Muscle layer of duodenum (tissue), 2 donors: ENCODE data around the gene FSD2.

Source experiments
- H3K27ac ChIP-seq: one replicate; pipeline ENCODE4 v1.7.0; 2013; ENCODE audit warnings: mild to moderate bottlenecking, low read length
- H3K27me3 ChIP-seq: one replicate; pipeline ENCODE4 v1.7.0; 2013; ENCODE audit warnings: low read depth, mild to moderate bottlenecking, control low read depth, low read length
- H3K36me3 ChIP-seq, 2 donors: one replicate each; pipeline ENCODE4 v1.7.0; 2013; ENCODE audit warnings: low read length in 2 of 2, control low read depth in 1 of 2, mild to moderate bottlenecking in 1 of 2; ENCODE audit not compliant: insufficient read depth in 2 of 2, control insufficient read depth in 1 of 2
- H3K4me1 ChIP-seq, 2 donors: one replicate each; pipeline ENCODE4 v1.7.0; 2013; ENCODE audit warnings: low read length in 2 of 2, mild to moderate bottlenecking in 2 of 2, control low read depth in 1 of 2, moderate library complexity in 1 of 2; ENCODE audit not compliant: insufficient read depth in 2 of 2, control insufficient read depth in 1 of 2
- H3K4me3 ChIP-seq, 2 donors: one replicate each; pipeline ENCODE4 v1.7.0; 2013; ENCODE audit warnings: low read length in 2 of 2, low read depth in 1 of 2, mild to moderate bottlenecking in 1 of 2
- H3K9me3 ChIP-seq, 2 donors: one replicate each; pipeline ENCODE4 v1.7.0; 2013; ENCODE audit warnings: low read length in 2 of 2, control low read depth in 1 of 2, mild to moderate bottlenecking in 1 of 2; ENCODE audit not compliant: control insufficient read depth in 1 of 2
- donor health status: healthy.

The FSD2 gene

DNA sequence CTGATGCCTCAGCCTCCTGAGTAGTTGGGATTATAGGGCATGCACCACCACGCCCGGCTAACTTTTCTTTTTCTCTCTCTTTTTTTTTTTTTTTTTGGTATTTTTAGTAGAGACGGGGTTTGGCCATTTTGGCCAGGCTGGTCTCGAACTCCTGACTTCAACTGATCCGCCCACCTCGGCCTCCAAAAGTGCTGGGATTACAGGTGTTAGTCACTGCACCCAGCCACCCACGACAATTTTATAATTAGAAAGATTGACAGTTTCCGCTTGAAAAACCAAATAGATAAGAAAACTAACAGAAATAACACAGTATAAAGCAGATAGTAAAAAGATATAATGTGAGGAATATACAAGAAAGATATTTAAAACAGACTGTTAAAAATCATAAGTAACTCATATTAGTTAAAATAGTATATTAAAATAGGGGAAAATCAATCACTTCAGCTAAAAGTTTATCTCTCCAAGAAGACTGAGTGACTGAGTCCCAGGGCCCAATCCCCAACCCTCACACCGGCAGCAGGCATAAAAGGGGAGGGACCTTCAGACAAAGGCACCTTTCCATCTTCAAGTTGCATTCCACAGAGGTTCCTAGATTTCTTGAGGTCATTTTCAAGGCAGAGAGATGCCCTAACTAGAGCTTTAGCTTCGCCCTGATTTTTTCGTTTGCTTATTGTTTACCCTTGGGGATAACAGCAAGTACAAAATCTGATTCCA, 2.2 kb upstream of the FSD2 start:
- Histone ChIP-seq H3K4me3 (no peak overlapping the region), H3K27ac (no peak overlapping the region), H3K36me3 (peaks cover 0 to 7% of the 10 kb centered on the region in 2 donors), H3K27me3 (no peaks in the 10 kb centered on the region), H3K9me3 (no peaks in the 10 kb centered on the region), H3K4me1 (peaks cover 0 to 14% of the 10 kb centered on the region in 2 donors)

DNA sequence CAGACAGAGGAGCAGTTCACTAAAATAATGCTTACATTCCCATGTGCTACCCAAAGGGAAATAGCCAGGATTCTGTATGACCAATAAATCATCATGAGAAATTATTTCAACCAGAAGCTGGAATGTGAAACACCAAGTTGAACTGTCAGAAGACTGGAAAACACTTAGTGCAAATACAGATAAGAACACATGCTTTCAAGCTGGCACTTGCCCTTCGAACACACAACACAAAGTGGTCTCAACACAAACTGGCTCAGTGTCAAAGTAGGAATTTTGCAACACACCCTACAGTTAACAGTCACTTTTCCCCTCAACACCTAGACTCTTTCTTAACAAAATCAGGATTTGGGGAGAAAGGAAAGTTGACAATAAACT, 1.3 kb downstream of the FSD2 start:
- Histone ChIP-seq H3K27ac (no peak overlapping the region), H3K4me3 (no peak overlapping the region), H3K27me3 (no peaks in the 10 kb centered on the region), H3K36me3 (no peaks in the 10 kb centered on the region), H3K9me3 (no peaks in the 10 kb centered on the region), H3K4me1 (peaks cover 0 to 4% of the 10 kb centered on the region in 2 donors)

DNA sequence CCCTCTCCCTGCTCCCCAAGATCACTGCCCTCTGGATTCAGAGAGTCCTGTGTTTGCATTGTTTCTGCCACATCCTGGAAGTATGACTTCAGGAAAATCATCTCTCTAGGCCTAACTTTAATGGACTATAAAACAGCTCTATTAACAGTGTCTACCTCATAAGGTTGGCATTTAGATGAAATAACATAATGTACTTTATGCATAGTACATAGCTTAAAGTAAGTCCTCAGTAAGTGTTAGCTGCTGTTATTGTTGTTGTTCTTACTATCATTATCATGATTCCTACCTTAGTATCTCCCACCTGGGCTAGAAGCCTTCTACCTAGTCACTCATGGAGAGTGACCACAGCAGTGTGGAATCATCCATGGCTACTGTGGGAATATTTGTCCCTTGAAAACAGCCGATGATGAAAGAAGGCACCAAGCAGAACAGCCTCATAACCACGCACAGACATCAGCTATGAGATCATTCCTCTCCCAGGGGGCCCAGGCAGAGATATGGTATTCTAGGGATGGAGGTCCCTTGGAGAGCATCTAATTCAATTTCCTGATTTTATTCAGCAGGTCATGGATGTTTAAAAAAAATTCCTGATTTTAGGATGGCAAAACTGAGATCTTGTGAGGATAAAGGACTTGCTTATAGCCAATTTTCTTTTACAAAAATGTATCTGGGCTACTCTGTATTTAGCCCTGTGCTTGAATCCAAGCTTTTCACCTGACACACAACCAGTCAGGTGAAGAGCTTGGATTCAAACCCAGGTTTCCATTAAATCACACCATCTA, 1.9 kb downstream of the FSD2 start:
- no peak overlapping the region for H3K27ac ChIP-seq
- no peaks in the 10 kb centered on the region for H3K27me3 ChIP-seq
- H3K4me1 ChIP-seq: peaks cover 0 to 2% of the 10 kb centered on the region in 2 donors
- no peaks in the 10 kb centered on the region for H3K36me3 ChIP-seq
- no peaks in the 10 kb centered on the region for H3K9me3 ChIP-seq
- H3K4me3 ChIP-seq: no peak overlapping the region

DNA sequence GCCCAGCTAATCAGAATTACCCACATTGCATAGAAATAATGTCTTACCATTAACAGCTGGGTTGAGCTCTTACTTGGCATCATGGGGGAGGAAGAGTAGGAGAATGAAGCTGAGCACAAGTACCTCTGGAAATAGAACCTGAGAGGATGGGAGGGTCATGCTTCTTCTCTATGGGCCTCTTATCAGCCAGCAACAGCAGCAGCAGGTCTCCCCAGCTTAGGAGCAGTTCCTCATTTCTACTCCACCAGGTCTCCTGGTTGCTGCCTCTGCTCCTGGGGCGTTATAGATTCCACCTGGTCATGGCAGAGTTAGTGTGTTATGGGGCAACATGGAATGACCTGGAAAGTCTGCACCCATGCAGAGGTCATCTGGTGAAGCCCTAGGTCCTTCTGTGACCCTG, 3.4 kb downstream of the FSD2 start:
- Histone ChIP-seq H3K27ac (no peak overlapping the region), H3K4me1 (no peaks in the 10 kb centered on the region), H3K36me3 (no peaks in the 10 kb centered on the region), H3K27me3 (no peaks in the 10 kb centered on the region), H3K4me3 (no peak overlapping the region), H3K9me3 (no peaks in the 10 kb centered on the region)

DNA sequence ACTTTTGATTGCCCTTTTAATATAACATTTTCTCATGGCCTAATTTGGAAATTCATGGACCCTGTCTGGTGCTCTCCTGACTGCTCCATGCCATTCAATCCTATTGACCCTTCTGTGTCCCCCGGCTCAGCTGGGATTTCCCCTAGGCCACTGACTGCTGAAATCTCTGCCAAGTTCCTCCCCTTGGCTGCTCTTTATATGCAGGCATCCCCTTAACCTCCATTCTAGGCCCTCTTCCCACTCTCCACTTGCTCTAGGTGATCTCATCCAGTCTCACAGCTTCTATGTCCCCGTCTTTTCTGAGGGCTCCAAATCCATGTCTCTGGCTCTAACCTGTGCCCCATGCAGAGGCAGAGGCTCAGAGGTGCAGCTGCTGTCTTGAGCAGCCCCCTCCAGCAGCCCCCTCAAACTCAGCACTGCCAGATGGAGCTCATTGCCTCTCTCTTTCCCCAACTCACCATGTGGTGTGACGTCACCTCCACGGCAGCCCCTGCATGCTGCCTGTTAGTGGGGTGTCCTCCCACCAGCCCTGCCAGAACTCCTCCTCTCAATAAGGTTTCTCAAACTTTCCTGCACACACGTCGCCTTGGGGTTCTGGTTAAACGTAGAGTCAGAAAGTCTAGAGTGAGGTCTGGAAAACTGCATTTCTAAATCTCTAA, 6.6 kb downstream of the FSD2 start:
- no peak overlapping the region for H3K27ac ChIP-seq
- H3K4me3 ChIP-seq: no peak overlapping the region
- H3K4me1 ChIP-seq: no peaks in the 10 kb centered on the region
- no peaks in the 10 kb centered on the region for H3K27me3 ChIP-seq
- H3K9me3 ChIP-seq: no peaks in the 10 kb centered on the region
- no peaks in the 10 kb centered on the region for H3K36me3 ChIP-seq

DNA sequence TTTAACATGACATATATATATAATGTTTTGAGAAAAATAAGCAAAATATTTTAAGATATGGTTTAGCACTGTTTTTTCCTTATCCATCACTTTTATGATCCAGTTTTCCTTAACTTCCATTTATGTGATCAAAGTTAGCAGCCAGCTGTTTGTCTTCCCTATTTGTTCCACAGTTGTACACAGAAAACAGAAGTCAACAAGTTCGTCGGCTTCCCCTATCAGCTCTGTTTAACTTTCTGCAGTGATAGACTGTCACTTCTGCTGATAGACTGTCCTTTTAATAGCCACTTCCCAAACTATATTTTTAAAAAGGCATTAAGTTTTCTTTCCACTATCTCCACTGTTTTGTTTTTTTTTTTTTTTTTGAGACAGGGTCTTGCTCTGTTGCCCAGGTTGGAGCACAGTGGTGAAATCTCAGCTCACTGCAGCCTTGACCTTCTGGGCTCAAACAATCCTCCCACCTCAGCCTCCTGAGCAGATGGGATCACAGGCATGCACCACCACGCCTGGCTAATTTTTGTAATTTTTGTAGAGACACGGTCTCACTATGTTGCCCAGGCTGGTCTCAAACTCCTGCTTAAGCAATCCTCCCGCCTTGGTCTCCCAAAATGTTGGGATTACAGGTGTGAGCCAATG, 7.2 kb downstream of the FSD2 start:
- H3K36me3 ChIP-seq: no peaks in the 10 kb centered on the region
- no peak overlapping the region for H3K27ac ChIP-seq
- no peaks in the 10 kb centered on the region for H3K9me3 ChIP-seq
- no peaks in the 10 kb centered on the region for H3K4me1 ChIP-seq
- H3K27me3 ChIP-seq: no peaks in the 10 kb centered on the region
- no peak overlapping the region for H3K4me3 ChIP-seq

DNA sequence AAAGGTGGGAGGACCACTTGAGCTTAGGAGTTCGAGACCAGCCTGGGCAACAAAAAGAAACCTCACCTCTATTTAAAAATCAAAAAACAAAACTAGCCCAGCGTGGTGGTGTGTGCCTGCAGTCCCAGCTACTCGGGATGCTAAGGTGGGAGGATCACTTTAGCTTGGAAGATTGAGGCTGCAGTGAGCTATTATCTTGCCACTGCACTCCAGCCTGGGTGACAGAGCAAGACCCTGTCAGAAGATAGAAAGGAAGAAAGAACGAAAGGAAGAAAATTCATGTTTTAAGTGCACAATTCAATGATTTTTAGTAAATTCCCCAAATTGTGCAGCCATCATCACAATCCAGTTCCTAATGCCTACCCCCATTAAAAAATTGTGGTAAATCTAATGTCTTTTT, 7.8 kb downstream of the FSD2 start:
- no peaks in the 10 kb centered on the region for H3K27me3 ChIP-seq
- H3K27ac ChIP-seq: no peak overlapping the region
- H3K4me3 ChIP-seq: no peak overlapping the region
- H3K9me3 ChIP-seq: no peaks in the 10 kb centered on the region
- no peaks in the 10 kb centered on the region for H3K36me3 ChIP-seq
- H3K4me1 ChIP-seq: no peaks in the 10 kb centered on the region

DNA sequence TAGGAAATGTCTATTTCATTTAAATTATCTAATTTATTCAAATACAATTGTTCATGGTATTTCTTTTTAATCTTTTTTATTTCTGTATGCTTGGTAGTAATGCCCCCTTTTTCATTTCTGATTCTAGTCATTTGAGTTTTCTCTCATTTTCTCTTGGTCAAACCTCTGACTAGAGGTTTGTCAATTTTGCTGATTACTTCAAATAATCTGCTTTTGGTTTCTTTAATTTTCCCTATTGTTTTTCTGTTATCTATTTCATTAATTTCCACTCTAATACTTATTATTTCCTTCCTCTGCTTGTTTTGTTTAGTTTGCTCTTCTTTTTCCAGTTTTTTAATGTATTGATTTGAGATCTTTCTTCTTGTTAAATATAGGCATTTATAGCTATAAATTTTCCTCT, 12.1 kb downstream of the FSD2 start:
- H3K27me3 ChIP-seq: no peaks in the 10 kb centered on the region
- no peaks in the 10 kb centered on the region for H3K36me3 ChIP-seq

DNA sequence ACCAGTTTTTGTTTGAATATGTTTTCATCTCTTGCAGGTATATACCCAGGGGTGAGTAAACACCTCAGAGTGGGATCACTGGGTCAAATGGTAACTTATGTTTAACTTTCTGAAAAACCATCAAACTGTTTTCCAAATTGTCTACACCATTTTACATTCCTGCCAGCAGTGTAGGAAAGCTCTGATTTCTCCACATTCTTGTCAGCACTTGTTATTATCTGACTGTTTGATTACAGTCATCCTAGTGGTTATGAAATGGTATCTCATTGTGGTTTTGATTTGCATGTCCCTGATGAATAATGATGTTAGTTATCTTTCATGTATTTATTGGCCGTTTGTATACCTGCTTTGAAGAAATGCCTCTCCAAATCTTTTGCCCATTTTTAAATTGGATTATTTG, 13.8 kb downstream of the FSD2 start:
- no peak overlapping the region for H3K4me3 ChIP-seq
- H3K27me3 ChIP-seq: no peaks in the 10 kb centered on the region
- no peak overlapping the region for H3K27ac ChIP-seq
- no peaks in the 10 kb centered on the region for H3K4me1 ChIP-seq
- H3K9me3 ChIP-seq: no peaks in the 10 kb centered on the region
- H3K36me3 ChIP-seq: no peaks in the 10 kb centered on the region

More for the DNA sequence above, 12.1 kb downstream of the FSD2 start:
- Histone ChIP-seq H3K9me3 (no peaks in the 10 kb centered on the region), H3K27ac (no peak overlapping the region), H3K4me3 (no peak overlapping the region), H3K4me1 (no peaks in the 10 kb centered on the region)

DNA sequence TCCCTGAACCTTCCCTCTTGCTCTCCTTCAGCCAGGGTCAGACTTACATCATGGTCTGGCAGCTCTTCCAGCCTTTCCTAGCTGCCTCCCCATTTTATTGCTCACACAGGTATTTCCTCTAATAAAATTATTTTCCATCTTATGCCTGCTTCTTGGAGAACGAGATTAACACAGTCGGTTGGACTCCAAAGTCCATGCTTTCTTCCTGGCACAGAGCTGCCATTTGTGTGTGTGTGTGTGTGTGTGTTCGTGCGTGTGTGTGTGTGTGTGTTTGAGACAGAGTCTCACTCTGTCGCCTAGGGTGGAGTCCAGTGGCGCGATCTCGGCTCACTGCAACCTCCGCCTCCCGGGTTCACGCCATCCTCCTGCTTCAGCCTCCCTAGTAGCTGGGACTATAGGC, 15.5 kb downstream of the FSD2 start:
- Histone ChIP-seq H3K36me3 (no peaks in the 10 kb centered on the region), H3K27me3 (no peaks in the 10 kb centered on the region), H3K27ac (no peak overlapping the region), H3K4me1 (no peaks in the 10 kb centered on the region), H3K4me3 (no peak overlapping the region), H3K9me3 (no peaks in the 10 kb centered on the region)

DNA sequence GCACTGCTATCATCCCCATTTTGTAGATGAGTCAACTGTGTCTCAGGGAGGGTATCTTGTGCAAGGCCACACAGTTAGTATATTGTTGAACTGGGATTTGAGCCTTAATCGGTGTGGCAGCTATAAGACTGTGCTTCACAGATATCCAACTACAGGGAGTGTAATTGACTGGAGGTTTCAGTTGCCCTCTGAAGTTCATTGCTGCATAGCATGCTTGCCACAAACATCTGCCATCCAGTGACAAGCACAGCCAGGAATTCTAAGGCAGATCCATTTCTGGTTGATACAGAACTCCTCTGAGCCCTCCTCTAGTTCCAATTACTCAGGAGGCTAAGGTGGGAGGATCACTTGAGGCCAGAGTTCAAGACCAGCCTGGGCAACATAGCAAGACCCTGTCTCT, 16.4 kb downstream of the FSD2 start:
- H3K9me3 ChIP-seq: no peaks in the 10 kb centered on the region
- H3K36me3 ChIP-seq: no peaks in the 10 kb centered on the region
- no peak overlapping the region for H3K4me3 ChIP-seq
- H3K27ac ChIP-seq: no peak overlapping the region
- H3K27me3 ChIP-seq: no peaks in the 10 kb centered on the region
- no peaks in the 10 kb centered on the region for H3K4me1 ChIP-seq
